ENCODE data around the gene PSMB3. TPM values are rescaled to one million over a fixed set of nuclear protein-coding genes. Genes with fewer than 3 reads are reported as not detected.

Gene PSMB3
- polyA plus RNA-seq, 3 donors = 315 to 689 (median 625) TPM

- Histone ChIP-seq H3K27me3 (ENCODE audit: control insufficient read depth in 2 of 2, insufficient read depth in 2 of 2, low read length in 2 of 2) (peaks cover 0 to 6% of the 10 kb centered on the region in 2 donors), H3K27ac (ENCODE audit: low read depth in 1 of 2, low read length in 2 of 2) (no peak overlapping the region), H3K4me2 (replicated peaks; ENCODE audit: extremely low read depth, low read length, poor library complexity, severe bottlenecking) (no peak overlapping the region), H3K4me3 (replicated peaks in 1 of 3; ENCODE audit: low read depth in 2 of 3, low read length in 3 of 3) (no peak overlapping the region), H3K36me3 (replicated peaks in 1 of 2; ENCODE audit: control insufficient read depth in 1 of 2, insufficient read depth in 2 of 2, low read length in 2 of 2) (peaks cover 15 to 37% of the 10 kb centered on the region in 2 donors), H4K20me1 (ENCODE audit: insufficient read depth, low read length) (peaks cover 19% of the 10 kb centered on the region), H3K9ac (ENCODE audit: insufficient read depth, low read length, poor library complexity, severe bottlenecking) (no peak overlapping the region), H3K79me2 (ENCODE audit: insufficient read depth, low read length) (peaks cover 8% of the 10 kb centered on the region), H3K9me3 (replicated peaks in 1 of 2; ENCODE audit: control insufficient read depth in 1 of 2, insufficient read depth in 1 of 2, low read length in 2 of 2) (no peaks in the 10 kb centered on the region), H2AFZ (ENCODE audit: insufficient read depth, low read depth, low read length, poor library complexity, severe bottlenecking) (no peak overlapping the region), H3K4me1 (ENCODE audit: control insufficient read depth in 1 of 2, insufficient read depth in 2 of 2, low read length in 2 of 2) (peaks cover 33 to 39% of the 10 kb centered on the region in 2 donors)
- Mint-ChIP-seq H3K4me3 (peak overlapping the region in 1 of 2 donors; percentile 85), H3K27me3 (ENCODE audit: low read depth in 3 of 3) (peaks cover 15 to 19% (median 16%) of the 10 kb centered on the region in 3 donors), H3K36me3 (peaks cover 37 to 43% of the 10 kb centered on the region in 2 donors), H3K9me3 (peaks cover 0 to 5% (median 0%) of the 10 kb centered on the region in 7 donors), H3K4me1 (peaks cover 54% of the 10 kb centered on the region), H3K27ac (peak overlapping the region in 1 of 7 donors; percentile 61)
- no peak for TF ChIP-seq CTCF (IDR thresholded peaks at IDR 0.05)
- DNase-seq = no peak
- intact Hi-C loops (cut with micrococcal nuclease) = loop anchor here in 1 of 2 donors (10.0 kb wide), 1 partner anchor 157 kb away; no protein-coding TSS in a partner anchor
- 89% methylated on average over 12 of the region's 21 CpGs for WGBS (ENCODE audit: insufficient coverage)
These were observed 44.7 kb upstream of the PSMB3 start for GRCh38 chr17:38707678-38708351.

- Mint-ChIP-seq H3K4me3 (no peak overlapping the region), H3K9me3 (peaks cover 0 to 4% (median 0%) of the 10 kb centered on the region in 7 donors), H3K27ac (peak overlapping the region in 2 of 7 donors; percentile 16 to 20), H3K4me1 (peaks cover 42% of the 10 kb centered on the region), H3K27me3 (ENCODE audit: low read depth in 3 of 3) (peaks cover 9 to 15% (median 12%) of the 10 kb centered on the region in 3 donors), H3K36me3 (peaks cover 44 to 52% of the 10 kb centered on the region in 2 donors)
- no peak overlapping the region for H2AFZ ChIP-seq (ENCODE audit: insufficient read depth, low read depth, low read length, poor library complexity, severe bottlenecking)
- H3K9ac ChIP-seq (ENCODE audit: insufficient read depth, low read length, poor library complexity, severe bottlenecking) = no peak overlapping the region
- peaks cover 24 to 51% of the 10 kb centered on the region in 2 donors for H3K36me3 ChIP-seq (replicated peaks in 1 of 2; ENCODE audit: control insufficient read depth in 1 of 2, insufficient read depth in 2 of 2, low read length in 2 of 2)
- H3K79me2 ChIP-seq (ENCODE audit: insufficient read depth, low read length) = peaks cover 8% of the 10 kb centered on the region
- no peak overlapping the region for H3K4me3 ChIP-seq (replicated peaks in 1 of 3; ENCODE audit: low read depth in 2 of 3, low read length in 3 of 3)
- 90% methylated on average over 17 of the region's 18 CpGs for WGBS (ENCODE audit: insufficient coverage)
- TF ChIP-seq CTCF (IDR thresholded peaks at IDR 0.05) = no peak
- peaks cover 19 to 24% of the 10 kb centered on the region in 2 donors for H3K4me1 ChIP-seq (ENCODE audit: control insufficient read depth in 1 of 2, insufficient read depth in 2 of 2, low read length in 2 of 2)
- peaks cover 19% of the 10 kb centered on the region for H4K20me1 ChIP-seq (ENCODE audit: insufficient read depth, low read length)
- DNase-seq = no peak
- intact Hi-C loops (cut with micrococcal nuclease) = loop anchor here in 1 of 2 donors (10.0 kb wide), 1 partner anchor 156 kb away; no protein-coding TSS in a partner anchor
- H3K27me3 ChIP-seq (ENCODE audit: control insufficient read depth in 2 of 2, insufficient read depth in 2 of 2, low read length in 2 of 2) = peaks cover 0 to 6% of the 10 kb centered on the region in 2 donors
- no peaks in the 10 kb centered on the region for H3K9me3 ChIP-seq (replicated peaks in 1 of 2; ENCODE audit: control insufficient read depth in 1 of 2, insufficient read depth in 1 of 2, low read length in 2 of 2)
- H3K27ac ChIP-seq (ENCODE audit: low read depth in 1 of 2, low read length in 2 of 2) = no peak overlapping the region
- H3K4me2 ChIP-seq (replicated peaks; ENCODE audit: extremely low read depth, low read length, poor library complexity, severe bottlenecking) = no peak overlapping the region
These were observed 43.3 kb upstream of the PSMB3 start for GRCh38 chr17:38709104-38709820.

All from CD14-positive monocyte (primary cell).